OCI-LY3 (cell line): ENCODE results near the gene TAL1.

ENCODE experiments used
- H2AFZ ChIP-seq: fragments of 200-600, 300-600 bp; shearing (Covaris generic); 2 replicates; pipeline ENCODE4 v1.6.0; 2014; ENCODE audit warnings: antibody characterized with exemption, low read depth, low read length
- H3K27ac ChIP-seq: fragments of 200-600, 300-600 bp; sonication (generic); 2 replicates; pipeline ENCODE4 v1.5.1; 2014; ENCODE audit warnings: mild to moderate bottlenecking, low read length, moderate library complexity, mixed read lengths
- H3K27me3 ChIP-seq: fragments of 200-600, 300-600 bp; sonication (generic); 2 replicates; pipeline ENCODE4 v1.6.1; 2014; ENCODE audit warnings: low read depth, low read length, mixed read lengths
- H3K36me3 ChIP-seq: fragments of 200-600, 300-600 bp; sonication (generic); replicated peaks from 2 replicates; pipeline ENCODE3; 2014; ENCODE audit warnings: low read depth, low read length, mixed read lengths
- H3K4me1 ChIP-seq: fragments of 300-600, 200-600 bp; sonication (generic); 2 replicates; pipeline ENCODE4 v1.6.1; 2014; ENCODE audit warnings: low read length, mixed read lengths
- H3K4me2 ChIP-seq: fragments of 200-600, 300-600 bp; sonication (generic); 2 replicates; pipeline ENCODE4 v1.6.1; 2014; ENCODE audit warnings: low read length, mixed read lengths
- H3K4me3 ChIP-seq: fragments of 300-600, 200-600 bp; sonication (generic); 2 replicates; pipeline ENCODE4 v1.5.1; 2014; ENCODE audit warnings: antibody characterized with exemption, mild to moderate bottlenecking, low read length, moderate library complexity
- H3K79me2 ChIP-seq: fragments of 300-600, 200-600 bp; shearing (Covaris generic); 2 replicates; pipeline ENCODE4 v1.6.1; 2014; ENCODE audit warnings: mild to moderate bottlenecking, low read length, mixed read lengths
- H3K9ac ChIP-seq: fragments of 300-600, 200-600 bp; shearing (Covaris generic); 2 replicates; pipeline ENCODE4 v1.6.0; 2014; ENCODE audit warnings: mild to moderate bottlenecking, low read length, moderate library complexity
- H3K9me3 ChIP-seq: fragments of 200-600, 300-600 bp; shearing (Covaris generic); 2 replicates; pipeline ENCODE4 v1.6.1; 2014; ENCODE audit warnings: low read length, mixed read lengths; ENCODE audit not compliant: insufficient read depth
- H4K20me1 ChIP-seq: fragments of 200-600, 300-600 bp; sonication (generic); 2 replicates; pipeline ENCODE4 v1.6.1; 2016; ENCODE audit warnings: low read length, mixed read lengths; ENCODE audit not compliant: insufficient read depth
- CTCF ChIP-seq: fragments of 200-600, 300-600 bp; sonication (generic); IDR thresholded peaks from 2 replicates; pipeline ENCODE4 v1.5.1; 2014; ENCODE audit warnings: antibody characterized with exemption, low read length, low read depth
- EZH2phosphoT487 ChIP-seq: fragments of 200-600 bp; shearing (Covaris generic); IDR thresholded peaks from 2 replicates; pipeline ENCODE4 v1.6.1; 2018; ENCODE audit warnings: antibody characterized with exemption, mixed run types, low read depth

TAL1 gene

GRCh38 chr1:47187926-47188250 lies 44.1 kb downstream of the TAL1 start:
- H4K20me1 ChIP-seq = no peaks in the 10 kb centered on the region
- H3K4me1 ChIP-seq = no peaks in the 10 kb centered on the region
- no peaks in the 10 kb centered on the region for H3K9me3 ChIP-seq
- H3K27ac ChIP-seq = no peak overlapping the region
- TF ChIP-seq EZH2phosphoT487 = no peak
- no peak overlapping the region for H3K4me3 ChIP-seq
- H3K9ac ChIP-seq = no peak overlapping the region
- H3K36me3 ChIP-seq = no peaks in the 10 kb centered on the region
- no peak overlapping the region for H2AFZ ChIP-seq
- no peaks in the 10 kb centered on the region for H3K27me3 ChIP-seq
- H3K79me2 ChIP-seq = no peaks in the 10 kb centered on the region
- H3K4me2 ChIP-seq = no peak overlapping the region

GRCh38 chr1:47187231-47187925 lies 44.6 kb downstream of the TAL1 start:
- H4K20me1 ChIP-seq = no peaks in the 10 kb centered on the region
- H3K27me3 ChIP-seq = no peaks in the 10 kb centered on the region
- H3K27ac ChIP-seq = no peak overlapping the region
- H3K4me2 ChIP-seq = no peak overlapping the region
- H3K79me2 ChIP-seq = no peaks in the 10 kb centered on the region
- no peaks in the 10 kb centered on the region for H3K36me3 ChIP-seq
- no peak overlapping the region for H3K9ac ChIP-seq
- H3K4me1 ChIP-seq = no peaks in the 10 kb centered on the region
- H2AFZ ChIP-seq = no peak overlapping the region
- H3K4me3 ChIP-seq = no peak overlapping the region
- no peaks in the 10 kb centered on the region for H3K9me3 ChIP-seq
- TF ChIP-seq CTCF (no peak), EZH2phosphoT487 (no peak)

GRCh38 chr1:47186267-47187185 lies 45.5 kb downstream of the TAL1 start:
- no peak overlapping the region for H2AFZ ChIP-seq
- no peaks in the 10 kb centered on the region for H4K20me1 ChIP-seq
- no peak overlapping the region for H3K4me3 ChIP-seq
- no peaks in the 10 kb centered on the region for H3K27me3 ChIP-seq
- TF ChIP-seq EZH2phosphoT487 (no peak), CTCF (no peak)
- H3K9ac ChIP-seq = no peak overlapping the region
- H3K27ac ChIP-seq = no peak overlapping the region
- no peaks in the 10 kb centered on the region for H3K9me3 ChIP-seq
- H3K4me2 ChIP-seq = no peak overlapping the region
- H3K36me3 ChIP-seq = no peaks in the 10 kb centered on the region
- no peaks in the 10 kb centered on the region for H3K79me2 ChIP-seq
- H3K4me1 ChIP-seq = no peaks in the 10 kb centered on the region

- no peaks in the 10 kb centered on the region for H3K79me2 ChIP-seq
Observed at GRCh38 chr1:47184822-47185677, 47.0 kb downstream of the TAL1 start.

More at GRCh38 chr1:47184822-47185677, 47.0 kb downstream of the TAL1 start:
- Histone ChIP-seq H2AFZ (no peak overlapping the region), H3K27ac (no peak overlapping the region), H3K36me3 (no peaks in the 10 kb centered on the region), H3K9me3 (no peaks in the 10 kb centered on the region), H3K4me3 (no peak overlapping the region), H3K9ac (no peak overlapping the region), H3K4me2 (no peak overlapping the region), H3K4me1 (no peaks in the 10 kb centered on the region), H4K20me1 (no peaks in the 10 kb centered on the region), H3K27me3 (peaks cover 4% of the 10 kb centered on the region)
- TF ChIP-seq CTCF (no peak), EZH2phosphoT487 (no peak)
